ENCODE measurements around the gene ZNF385C. TPM values are rescaled to one million over a fixed set of nuclear protein-coding genes. Genes with fewer than 3 reads are reported as not detected.

ZNF385C gene
- total RNA-seq, 1 experiment from 2014 or later, result 1.7 TPM

GRCh38 chr17:42129109-42129837 is 31.0 kb upstream of the ZNF385C start:
- H3F3A ChIP-seq (ENCODE audit: insufficient read depth, low read depth), result peaks cover 5% of the 10 kb centered on the region; the same call in 1 of the 2 replicates
- H3K27me3 ChIP-seq (ENCODE audit: insufficient read depth, low read depth), result no peaks in the 10 kb centered on the region
- H3K9me3 ChIP-seq (ENCODE audit: insufficient read depth, low read depth), result no peaks in the 10 kb centered on the region
- intact Hi-C loops (cut with micrococcal nuclease; ENCODE audit: unreplicated experiment), result no loop called here
- peaks cover 17% of the 10 kb centered on the region for H4K20me1 ChIP-seq (ENCODE audit: insufficient read depth)
- peaks cover 38% of the 10 kb centered on the region for H3K79me2 ChIP-seq (ENCODE audit: low read depth)
- DNase-seq, result no peak
- H2AFZ ChIP-seq, result no peak overlapping the region
- H3K4me3 ChIP-seq, result no peak overlapping the region
- H3K36me3 ChIP-seq (ENCODE audit: low read depth), result 0 out of 2 replicates have a peak, but pooled peaks cover 5% of the 10 kb centered on the region
- CTCF ChIA-PET, result no interaction called here
- no peaks in the 10 kb centered on the region for H3K9me2 ChIP-seq (ENCODE audit: insufficient read depth)
- TF ChIP-seq EZH2 (IDR thresholded peaks at IDR 0.05; ENCODE audit: low read depth) (no peak), CTCF (conservative IDR thresholded peaks at IDR 0.05) (no peak)
- POLR2A ChIA-PET (ENCODE audit: unreplicated experiment), result no interaction called here
- H3K27ac ChIP-seq, result no peak overlapping the region
- H3K4me2 ChIP-seq, result no peak overlapping the region
- no peaks in the 10 kb centered on the region for H3K4me1 ChIP-seq (replicated peaks; ENCODE audit: insufficient read depth)
- no TSS peak for BruUV-seq (replicated peaks)

- Histone ChIP-seq H3K9me2 (ENCODE audit: insufficient read depth) (no peaks in the 10 kb centered on the region), H3K4me1 (replicated peaks; ENCODE audit: insufficient read depth) (no peaks in the 10 kb centered on the region), H2AFZ (no peak overlapping the region), H3K4me2 (no peak overlapping the region), H3K9me3 (ENCODE audit: insufficient read depth, low read depth) (no peaks in the 10 kb centered on the region), H4K20me1 (ENCODE audit: insufficient read depth) (peaks cover 6% of the 10 kb centered on the region; the same call in 1 of the 2 replicates), H3K36me3 (ENCODE audit: low read depth) (no peaks in the 10 kb centered on the region), H3K79me2 (ENCODE audit: low read depth) (peaks cover 20% of the 10 kb centered on the region; the same call in 1 of the 2 replicates), H3K27me3 (ENCODE audit: insufficient read depth, low read depth) (no peaks in the 10 kb centered on the region), H3K27ac (no peak overlapping the region), H3F3A (ENCODE audit: insufficient read depth, low read depth) (peaks cover 5% of the 10 kb centered on the region; the same call in 1 of the 2 replicates), H3K4me3 (no peak overlapping the region)
- CTCF ChIA-PET, result no interaction called here
- no peak for TF ChIP-seq CTCF (conservative IDR thresholded peaks at IDR 0.05)
- TF ChIP-seq EZH2 (IDR thresholded peaks at IDR 0.05; ENCODE audit: low read depth), result no peak
- POLR2A ChIA-PET (ENCODE audit: unreplicated experiment), result interaction anchor here (0.5 kb wide), 1 partner anchor 296 kb away, joined by 6 read pairs; the partner anchor contains the start of gene CAVIN1
- intact Hi-C loops (cut with micrococcal nuclease; ENCODE audit: unreplicated experiment), result no loop called here
- no peak for DNase-seq
- no TSS peak for BruUV-seq (replicated peaks)
Measured at GRCh38 chr17:42127414-42127813, 29.1 kb upstream of the ZNF385C start.

GRCh38 chr17:42126836-42127235 is 28.6 kb upstream of the ZNF385C start:
- Histone ChIP-seq H3F3A (ENCODE audit: insufficient read depth, low read depth) (peaks cover 7% of the 10 kb centered on the region; the same call in 1 of the 2 replicates), H3K9me3 (ENCODE audit: insufficient read depth, low read depth) (no peaks in the 10 kb centered on the region), H3K4me2 (no peak overlapping the region), H3K9me2 (ENCODE audit: insufficient read depth) (no peaks in the 10 kb centered on the region), H3K4me1 (replicated peaks; ENCODE audit: insufficient read depth) (no peaks in the 10 kb centered on the region), H2AFZ (no peak overlapping the region), H3K27ac (no peak overlapping the region), H3K27me3 (ENCODE audit: insufficient read depth, low read depth) (no peaks in the 10 kb centered on the region), H3K79me2 (ENCODE audit: low read depth) (peaks cover 14% of the 10 kb centered on the region; the same call in 1 of the 2 replicates), H3K4me3 (no peak overlapping the region), H4K20me1 (ENCODE audit: insufficient read depth) (peaks cover 6% of the 10 kb centered on the region; the same call in 1 of the 2 replicates), H3K36me3 (ENCODE audit: low read depth) (no peaks in the 10 kb centered on the region)
- intact Hi-C loops (cut with micrococcal nuclease; ENCODE audit: unreplicated experiment), result no loop called here
- TF ChIP-seq EZH2 (IDR thresholded peaks at IDR 0.05; ENCODE audit: low read depth) (no peak), CTCF (conservative IDR thresholded peaks at IDR 0.05) (no peak)
- DNase-seq, result no peak
- CTCF ChIA-PET, result no interaction called here
- BruUV-seq (replicated peaks), result no TSS peak
- POLR2A ChIA-PET (ENCODE audit: unreplicated experiment), result interaction anchor here (0.5 kb wide), 1 partner anchor 296 kb away, joined by 6 read pairs; the partner anchor contains the start of gene CAVIN1

All from PC-9 (cell line).